Hair follicle dermal papilla cell (primary cell): ENCODE measurements around the gene ITIH5. TPM values are rescaled to one million over a fixed set of nuclear protein-coding genes. Genes with fewer than 3 reads are reported as not detected.

Experiments
- total RNA-seq: library from RNA; depleted of rRNA; stranded (reverse); fragments of >200 nt; gene quantifications from 2 replicates; pipeline ENCODE4 v1.2.3, GENCODE V29; 2012

ITIH5 gene
- total RNA-seq, result 0.97 and 1.1 TPM in 2 replicates

GRCh38 chr10:7666253-7667023 lies at the start of gene ITIH5:
Gene ITIH5 (minus strand): TSS chr10:7666966. CDS start chr10:7666892, 74 bp downstream.

GRCh38 chr10:7703140-7703539 lies 36.4 kb upstream of the ITIH5 start, which contains the start of gene ITIH2:
Gene ITIH2 (plus strand): TSS chr10:7703316. CDS start chr10:7703435, 119 bp downstream.

Other genes starting within 250 kb of the ITIH5 start
- gene ITIH2, start 36.4 kb upstream of the ITIH5 start, total RNA-seq, result not detected in 2 replicates
- 4.4 and 5.5 TPM in 2 replicates for gene KIN, start 121.0 kb upstream of the ITIH5 start, total RNA-seq
- gene ATP5F1C, start 121.2 kb upstream of the ITIH5 start, total RNA-seq, result 145 and 172 TPM in 2 replicates
- gene TAF3, start 151.5 kb upstream of the ITIH5 start, total RNA-seq, result 2.1 and 2.3 TPM in 2 replicates